HL-60 (cell line): ENCODE data around the gene IFNB1.

Source experiments
- DNase-seq, 2 experiments: peaks; one replicate each; pipeline ENCODE4 v3.0.0-alpha.2; 2010 to 2020; ENCODE audit warnings: low read depth in 1 of 2, low spot score in 1 of 2
- H3K27ac ChIP-seq: fragments of 250-450 bp; sonication (Bioruptor Pico); replicated peaks from 2 replicates; pipeline ENCODE4 v1.5.1; 2020; ENCODE audit warnings: mild to moderate bottlenecking, moderate library complexity
- H3K27me3 ChIP-seq: fragments of 250-450 bp; sonication (Bioruptor Pico); 2 replicates; pipeline ENCODE4 v1.5.1; 2021; ENCODE audit warnings: mild to moderate bottlenecking, moderate library complexity; ENCODE audit not compliant: insufficient read depth, poor library complexity, severe bottlenecking
- H3K4me3 ChIP-seq: replicated peaks from 2 replicates; pipeline ENCODE4 v1.5.1; 2011; ENCODE audit warnings: mild to moderate bottlenecking, control low read depth, low read length; ENCODE audit not compliant: insufficient read depth
- GABPA ChIP-seq: IDR thresholded peaks from 2 replicates; pipeline ENCODE4 v1.6.1; 2012; ENCODE audit warnings: low read depth
- POLR2AphosphoS5 ChIP-seq: IDR thresholded peaks from 2 replicates; pipeline ENCODE4 v1.6.1; 2012; ENCODE audit warnings: low read depth
- SPI1 ChIP-seq: IDR thresholded peaks from 2 replicates; pipeline ENCODE4 v1.6.1; 2012; ENCODE audit warnings: low read depth, mild to moderate bottlenecking, borderline replicate concordance
- TF ChIP-seq, protein P1 (sequence below): IDR thresholded peaks from one replicate; pipeline ENCODE4 v1.5.1; 2011; ENCODE audit warnings: low read length, control low read depth, inconsistent platforms; ENCODE audit not compliant: insufficient read depth
- TF ChIP-seq, protein P2 (sequence below): IDR thresholded peaks from 2 replicates; pipeline ENCODE4 v1.6.1; 2012; ENCODE audit warnings: low read depth; ENCODE audit not compliant: insufficient replicate concordance

The IFNB1 gene

GRCh38 chr9:21085005-21085404 lies 7.3 kb upstream of the IFNB1 start:
- H3K27me3 ChIP-seq, result no peaks in the 10 kb centered on the region
- TF ChIP-seq, protein P1, sequence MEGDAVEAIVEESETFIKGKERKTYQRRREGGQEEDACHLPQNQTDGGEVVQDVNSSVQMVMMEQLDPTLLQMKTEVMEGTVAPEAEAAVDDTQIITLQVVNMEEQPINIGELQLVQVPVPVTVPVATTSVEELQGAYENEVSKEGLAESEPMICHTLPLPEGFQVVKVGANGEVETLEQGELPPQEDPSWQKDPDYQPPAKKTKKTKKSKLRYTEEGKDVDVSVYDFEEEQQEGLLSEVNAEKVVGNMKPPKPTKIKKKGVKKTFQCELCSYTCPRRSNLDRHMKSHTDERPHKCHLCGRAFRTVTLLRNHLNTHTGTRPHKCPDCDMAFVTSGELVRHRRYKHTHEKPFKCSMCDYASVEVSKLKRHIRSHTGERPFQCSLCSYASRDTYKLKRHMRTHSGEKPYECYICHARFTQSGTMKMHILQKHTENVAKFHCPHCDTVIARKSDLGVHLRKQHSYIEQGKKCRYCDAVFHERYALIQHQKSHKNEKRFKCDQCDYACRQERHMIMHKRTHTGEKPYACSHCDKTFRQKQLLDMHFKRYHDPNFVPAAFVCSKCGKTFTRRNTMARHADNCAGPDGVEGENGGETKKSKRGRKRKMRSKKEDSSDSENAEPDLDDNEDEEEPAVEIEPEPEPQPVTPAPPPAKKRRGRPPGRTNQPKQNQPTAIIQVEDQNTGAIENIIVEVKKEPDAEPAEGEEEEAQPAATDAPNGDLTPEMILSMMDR, result no peak
- TF ChIP-seq, protein P2, sequence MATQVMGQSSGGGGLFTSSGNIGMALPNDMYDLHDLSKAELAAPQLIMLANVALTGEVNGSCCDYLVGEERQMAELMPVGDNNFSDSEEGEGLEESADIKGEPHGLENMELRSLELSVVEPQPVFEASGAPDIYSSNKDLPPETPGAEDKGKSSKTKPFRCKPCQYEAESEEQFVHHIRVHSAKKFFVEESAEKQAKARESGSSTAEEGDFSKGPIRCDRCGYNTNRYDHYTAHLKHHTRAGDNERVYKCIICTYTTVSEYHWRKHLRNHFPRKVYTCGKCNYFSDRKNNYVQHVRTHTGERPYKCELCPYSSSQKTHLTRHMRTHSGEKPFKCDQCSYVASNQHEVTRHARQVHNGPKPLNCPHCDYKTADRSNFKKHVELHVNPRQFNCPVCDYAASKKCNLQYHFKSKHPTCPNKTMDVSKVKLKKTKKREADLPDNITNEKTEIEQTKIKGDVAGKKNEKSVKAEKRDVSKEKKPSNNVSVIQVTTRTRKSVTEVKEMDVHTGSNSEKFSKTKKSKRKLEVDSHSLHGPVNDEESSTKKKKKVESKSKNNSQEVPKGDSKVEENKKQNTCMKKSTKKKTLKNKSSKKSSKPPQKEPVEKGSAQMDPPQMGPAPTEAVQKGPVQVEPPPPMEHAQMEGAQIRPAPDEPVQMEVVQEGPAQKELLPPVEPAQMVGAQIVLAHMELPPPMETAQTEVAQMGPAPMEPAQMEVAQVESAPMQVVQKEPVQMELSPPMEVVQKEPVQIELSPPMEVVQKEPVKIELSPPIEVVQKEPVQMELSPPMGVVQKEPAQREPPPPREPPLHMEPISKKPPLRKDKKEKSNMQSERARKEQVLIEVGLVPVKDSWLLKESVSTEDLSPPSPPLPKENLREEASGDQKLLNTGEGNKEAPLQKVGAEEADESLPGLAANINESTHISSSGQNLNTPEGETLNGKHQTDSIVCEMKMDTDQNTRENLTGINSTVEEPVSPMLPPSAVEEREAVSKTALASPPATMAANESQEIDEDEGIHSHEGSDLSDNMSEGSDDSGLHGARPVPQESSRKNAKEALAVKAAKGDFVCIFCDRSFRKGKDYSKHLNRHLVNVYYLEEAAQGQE, result no peak
- no peak for TF ChIP-seq SPI1
- no peak for TF ChIP-seq POLR2AphosphoS5
- TF ChIP-seq GABPA, result no peak
- no peak overlapping the region for H3K4me3 ChIP-seq
- DNase-seq, result no peak
- H3K27ac ChIP-seq, result no peak overlapping the region

DNA sequence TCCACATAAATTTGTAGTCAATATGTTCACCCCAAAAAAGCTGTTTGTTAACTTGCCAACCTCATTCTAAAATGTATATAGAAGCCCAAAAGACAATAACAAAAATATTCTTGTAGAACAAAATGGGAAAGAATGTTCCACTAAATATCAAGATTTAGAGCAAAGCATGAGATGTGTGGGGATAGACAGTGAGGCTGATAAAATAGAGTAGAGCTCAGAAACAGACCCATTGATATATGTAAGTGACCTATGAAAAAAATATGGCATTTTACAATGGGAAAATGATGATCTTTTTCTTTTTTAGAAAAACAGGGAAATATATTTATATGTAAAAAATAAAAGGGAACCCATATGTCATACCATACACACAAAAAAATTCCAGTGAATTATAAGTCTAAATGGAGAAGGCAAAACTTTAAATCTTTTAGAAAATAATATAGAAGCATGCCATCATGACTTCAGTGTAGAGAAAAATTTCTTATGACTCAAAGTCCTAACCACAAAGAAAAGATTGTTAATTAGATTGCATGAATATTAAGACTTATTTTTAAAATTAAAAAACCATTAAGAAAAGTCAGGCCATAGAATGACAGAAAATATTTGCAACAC lies 6.6 kb upstream of the IFNB1 start:
- Histone ChIP-seq H3K27me3 (no peaks in the 10 kb centered on the region), H3K27ac (no peak overlapping the region), H3K4me3 (no peak overlapping the region)
- DNase-seq, result no peak
- TF ChIP-seq GABPA (no peak), POLR2AphosphoS5 (no peak), SPI1 (no peak)
- TF ChIP-seq, protein P1, result no peak
- TF ChIP-seq, protein P2, result no peak

DNA sequence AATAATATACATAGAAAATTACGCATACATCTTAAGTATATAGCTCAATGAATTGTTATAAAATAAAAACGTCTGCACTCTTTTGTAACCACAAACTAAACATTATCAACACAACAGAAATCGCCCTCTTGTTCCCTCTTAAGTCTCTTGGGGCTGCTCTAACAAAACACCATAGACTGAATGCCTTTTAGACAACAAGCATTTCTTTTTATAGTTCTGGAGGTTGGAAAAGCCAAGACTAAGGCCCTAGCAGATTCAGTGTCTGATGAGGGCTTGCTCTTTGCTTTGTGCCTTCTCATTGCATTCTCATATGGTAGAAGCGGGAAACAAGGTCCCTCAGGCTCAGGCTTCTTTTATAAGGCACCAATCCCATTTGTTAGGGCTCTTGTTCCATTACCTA lies 4.9 kb upstream of the IFNB1 start:
- H3K4me3 ChIP-seq, result no peak overlapping the region
- no peak for DNase-seq
- TF ChIP-seq, protein P1, result no peak
- no peak for TF ChIP-seq SPI1
- no peak for TF ChIP-seq GABPA
- no peak for TF ChIP-seq POLR2AphosphoS5
- TF ChIP-seq, protein P2, result no peak
- H3K27ac ChIP-seq, result peak overlapping the region; percentile 78
- H3K27me3 ChIP-seq, result no peaks in the 10 kb centered on the region
